Measurements from ENCODE around the gene NCOA7.
"Not testable (repeated sequence)": the region's sequence is repeated elsewhere in the genome, so short reads cannot be mapped to it uniquely, and the experiment has no call there.

DNA sequence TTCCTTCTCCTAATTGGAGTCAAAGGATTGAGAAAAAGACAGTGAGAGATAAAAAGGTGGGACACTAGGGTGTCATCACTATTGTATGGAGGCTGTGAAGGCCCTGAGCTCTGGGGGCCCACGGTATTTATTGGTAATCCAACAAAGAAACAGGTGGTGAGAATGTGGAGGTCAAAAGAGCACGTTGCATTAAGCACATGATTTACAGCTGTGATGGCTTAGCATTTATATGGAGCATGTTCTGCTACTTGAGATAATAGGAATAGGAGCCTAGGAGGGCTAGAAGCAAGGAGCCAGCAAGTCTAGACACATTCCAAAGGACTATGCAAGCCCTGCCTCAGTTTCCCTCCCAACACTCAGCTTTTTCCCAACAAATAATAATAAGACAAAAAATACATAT is 121.7 kb downstream of the NCOA7 start:
- TF ChIP-seq, protein P1, sequence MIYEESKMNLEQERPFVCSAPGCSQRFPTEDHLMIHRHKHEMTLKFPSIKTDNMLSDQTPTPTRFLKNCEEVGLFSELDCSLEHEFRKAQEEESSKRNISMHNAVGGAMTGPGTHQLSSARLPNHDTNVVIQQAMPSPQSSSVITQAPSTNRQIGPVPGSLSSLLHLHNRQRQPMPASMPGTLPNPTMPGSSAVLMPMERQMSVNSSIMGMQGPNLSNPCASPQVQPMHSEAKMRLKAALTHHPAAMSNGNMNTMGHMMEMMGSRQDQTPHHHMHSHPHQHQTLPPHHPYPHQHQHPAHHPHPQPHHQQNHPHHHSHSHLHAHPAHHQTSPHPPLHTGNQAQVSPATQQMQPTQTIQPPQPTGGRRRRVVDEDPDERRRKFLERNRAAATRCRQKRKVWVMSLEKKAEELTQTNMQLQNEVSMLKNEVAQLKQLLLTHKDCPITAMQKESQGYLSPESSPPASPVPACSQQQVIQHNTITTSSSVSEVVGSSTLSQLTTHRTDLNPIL (CRISPR knock-in tag; IDR thresholded peaks at IDR 0.05; ENCODE audit: low read depth), result not testable (repeated sequence)
- not testable (repeated sequence) for TF ChIP-seq ZNF8 (CRISPR knock-in tag; IDR thresholded peaks at IDR 0.05)
